NCI-H128 (cell line): ENCODE results near the gene CORO1C.
A peak's percentile ranks its signal among the peaks of the same experiment; 100 is the strongest.

Experiments
- DNase-seq: peaks from one replicate; lab custom pipeline; 2025; ENCODE audit not compliant: unreplicated experiment; lab: John Stamatoyannopoulos, UW

CORO1C gene

GRCh38 chr12:108700833-108701541 lies 30.3 kb downstream of the CORO1C start:
- no peak for DNase-seq

- DNase-seq, result no peak
Measured at GRCh38 chr12:108699955-108700563, 31.3 kb downstream of the CORO1C start.

- no peak for DNase-seq
Measured at GRCh38 chr12:108697905-108698304, 33.4 kb downstream of the CORO1C start.

- DNase-seq, result no peak
Measured at GRCh38 chr12:108696996-108697290, 34.4 kb downstream of the CORO1C start.

GRCh38 chr12:108696111-108696995 lies 35.0 kb downstream of the CORO1C start:
- no peak for DNase-seq

- no peak for DNase-seq
Measured at GRCh38 chr12:108694812-108695278, 36.5 kb downstream of the CORO1C start.

- no peak for DNase-seq
Measured at GRCh38 chr12:108693751-108694150, 37.6 kb downstream of the CORO1C start.

GRCh38 chr12:108693186-108693730 lies 38.1 kb downstream of the CORO1C start:
- DNase-seq, result no peak

GRCh38 chr12:108691998-108692808 lies 39.1 kb downstream of the CORO1C start:
- peak; percentile 68 for DNase-seq

- DNase-seq, result peak; percentile 87
Measured at GRCh38 chr12:108691175-108691997, 39.9 kb downstream of the CORO1C start.

- DNase-seq, result no peak
Measured at GRCh38 chr12:108690542-108691174, 40.7 kb downstream of the CORO1C start.

- DNase-seq, result no peak
Measured at GRCh38 chr12:108690191-108690518, 41.2 kb downstream of the CORO1C start.

- DNase-seq, result no peak
Measured at GRCh38 chr12:108689314-108690190, 41.8 kb downstream of the CORO1C start.

- DNase-seq, result no peak
Measured at GRCh38 chr12:108686780-108687179, 44.5 kb downstream of the CORO1C start.

- no peak for DNase-seq
Measured at GRCh38 chr12:108685469-108686260, 45.7 kb downstream of the CORO1C start.

- DNase-seq, result no peak
Measured at GRCh38 chr12:108683906-108684556, 47.3 kb downstream of the CORO1C start.

- no peak for DNase-seq
Measured at GRCh38 chr12:108681317-108681716, 50.0 kb downstream of the CORO1C start.
